Endometrial microvascular endothelial cells (primary cell): ENCODE data around the gene CNTNAP3B. TPM values are rescaled to one million over a fixed set of nuclear protein-coding genes. Genes with fewer than 3 reads are reported as not detected.
"Not testable (repeated sequence)": the region's sequence is repeated elsewhere in the genome, so short reads cannot be mapped to it uniquely, and the experiment has no call there.

Experiments used
- in situ Hi-C: cut with HindIII; loops from 2 replicates; pipeline ENCODE4 v1.10.0; 2017; ENCODE audit warnings: low sequenced_read_pairs, low pct_unique_long_range_greater_than_20kb; ENCODE audit errors: inconsistent ontology term
- total RNA-seq: library from RNA; depleted of rRNA; stranded (reverse); fragments of >200 nt; gene quantifications from one replicate; pipeline ENCODE4 v1.2.3, GENCODE V29; 2015; ENCODE audit errors: inconsistent ontology term

CNTNAP3B gene
- 15.7 TPM for total RNA-seq

DNA sequence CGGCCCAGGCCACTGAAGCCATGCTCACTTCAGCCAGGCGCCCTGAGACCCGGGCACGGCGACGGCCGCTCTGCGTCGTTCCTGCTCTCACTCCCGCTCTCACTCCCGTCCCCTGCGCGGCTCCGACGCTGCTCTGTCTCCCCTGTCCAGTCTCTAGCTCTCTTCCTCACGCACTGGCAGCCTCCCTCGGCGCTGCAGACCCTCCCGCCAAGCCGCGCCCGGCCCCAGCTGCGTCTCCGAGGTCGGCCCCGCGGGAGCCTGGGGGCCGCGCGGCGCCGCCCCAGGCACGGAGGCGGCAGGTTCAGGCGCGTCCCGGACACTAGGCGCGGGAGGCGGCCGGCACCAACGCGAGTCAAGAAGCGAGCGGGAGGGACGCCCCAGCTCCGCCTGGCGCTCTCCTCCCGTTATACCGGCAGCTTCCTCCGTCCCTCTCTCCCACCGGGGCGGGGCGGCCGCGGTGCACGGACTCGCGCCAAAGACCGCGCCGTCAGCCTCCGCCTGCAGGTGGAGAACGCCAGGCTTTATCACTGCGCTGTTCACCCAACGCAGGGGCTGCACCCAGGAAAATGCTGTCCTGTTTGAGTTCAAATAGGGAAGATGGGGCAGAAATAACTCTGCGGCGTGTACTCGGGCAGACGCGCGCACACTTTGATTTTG, at the start of gene CNTNAP3B:
TSS of gene CNTNAP3B (minus strand) at position 354 of the 657 bp plus-strand sequence. CDS start at position 22, 332 bp downstream.
- in situ Hi-C loops: not testable (repeated sequence)

DNA sequence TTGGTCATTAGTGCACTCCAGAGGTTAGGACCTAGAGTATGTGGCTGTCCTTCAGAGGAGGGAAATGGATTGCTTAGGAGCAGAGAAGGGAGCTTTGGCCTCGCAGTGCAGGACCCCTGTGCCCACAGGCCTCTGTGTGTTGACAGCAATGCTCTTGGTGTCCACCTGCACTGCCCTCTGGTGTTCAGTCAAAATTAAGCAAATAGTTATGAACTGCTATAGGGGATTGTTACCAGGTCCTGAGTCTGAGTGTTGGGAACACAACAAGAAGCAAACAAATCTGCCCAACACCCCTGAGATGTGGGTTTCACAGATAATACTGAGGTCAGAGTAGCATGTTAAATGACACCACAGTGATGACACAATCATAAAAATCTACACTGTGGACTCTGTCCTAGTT, 31.1 kb upstream of the CNTNAP3B start:
- in situ Hi-C loops: not testable (repeated sequence)

GRCh38 chr9:42127056-42127841, 2.0 kb downstream of the CNTNAP3B start:
- in situ Hi-C loops: not testable (repeated sequence)

GRCh38 chr9:42121007-42121406, 8.2 kb downstream of the CNTNAP3B start:
- in situ Hi-C loops: not testable (repeated sequence)

DNA sequence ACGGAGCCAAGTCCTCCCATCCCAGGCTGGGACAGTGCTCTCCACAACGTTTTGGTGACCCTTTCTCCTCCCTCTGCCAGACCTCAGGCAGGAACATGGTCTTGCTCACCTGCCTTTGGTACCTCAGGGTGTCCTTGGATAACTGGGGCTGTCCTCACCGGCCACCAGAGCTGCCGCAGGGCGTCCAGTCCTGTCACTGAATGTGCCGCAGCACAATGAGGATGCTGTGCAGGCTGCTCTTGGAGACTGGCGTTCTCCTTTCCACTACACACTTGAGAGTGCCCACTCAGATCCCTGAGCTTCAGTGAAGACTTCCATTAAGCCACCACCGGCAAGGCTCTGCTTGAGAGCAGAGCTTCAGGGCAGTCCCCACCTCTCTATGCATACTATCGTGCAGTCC, 33.3 kb downstream of the CNTNAP3B start:
- in situ Hi-C loops: not testable (repeated sequence)

GRCh38 chr9:42084559-42084952, 44.7 kb downstream of the CNTNAP3B start:
- in situ Hi-C loops: not testable (repeated sequence)

- in situ Hi-C loops: not testable (repeated sequence)
Measured at GRCh38 chr9:42083877-42084558, 45.2 kb downstream of the CNTNAP3B start.

DNA sequence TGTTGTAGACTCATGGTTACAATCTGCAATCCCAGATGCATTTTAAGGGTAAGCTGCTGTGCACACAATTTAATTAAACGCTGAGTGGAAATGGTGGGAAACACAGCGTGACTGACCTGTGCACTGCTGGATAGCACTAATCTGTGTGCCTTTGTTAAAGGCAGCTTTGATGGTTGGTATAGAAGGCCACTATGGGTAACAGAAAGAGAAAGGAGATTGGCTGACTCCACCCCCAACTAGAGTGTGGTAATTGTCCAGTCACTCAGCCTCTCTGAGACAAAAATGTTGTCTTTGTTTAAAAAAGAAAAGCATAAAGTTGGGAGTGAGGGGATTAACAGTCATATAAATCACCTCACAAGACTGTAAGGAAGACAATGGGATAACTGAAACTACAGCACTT, 48.9 kb downstream of the CNTNAP3B start:
- in situ Hi-C loops: not testable (repeated sequence)

DNA sequence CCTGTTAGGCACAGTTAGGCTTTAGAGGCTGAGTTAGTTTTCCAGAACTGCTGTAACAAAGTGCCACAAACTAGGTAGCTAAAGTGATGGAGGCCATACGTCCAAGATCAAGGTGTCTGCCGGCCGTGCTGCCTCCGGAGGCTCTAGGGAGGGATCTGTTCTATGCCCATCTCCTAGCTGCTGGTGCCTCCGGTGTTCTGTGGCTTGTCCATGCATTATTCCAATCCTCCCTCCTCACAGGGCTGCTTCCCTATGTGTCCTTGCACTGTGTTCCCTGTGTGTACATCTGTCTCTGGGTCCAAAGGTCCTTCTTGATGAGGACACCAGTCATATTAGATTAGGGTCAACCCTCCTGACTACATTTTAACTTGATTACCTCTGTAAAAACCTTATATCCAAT, 54.4 kb downstream of the CNTNAP3B start:
- in situ Hi-C loops: not testable (repeated sequence)

DNA sequence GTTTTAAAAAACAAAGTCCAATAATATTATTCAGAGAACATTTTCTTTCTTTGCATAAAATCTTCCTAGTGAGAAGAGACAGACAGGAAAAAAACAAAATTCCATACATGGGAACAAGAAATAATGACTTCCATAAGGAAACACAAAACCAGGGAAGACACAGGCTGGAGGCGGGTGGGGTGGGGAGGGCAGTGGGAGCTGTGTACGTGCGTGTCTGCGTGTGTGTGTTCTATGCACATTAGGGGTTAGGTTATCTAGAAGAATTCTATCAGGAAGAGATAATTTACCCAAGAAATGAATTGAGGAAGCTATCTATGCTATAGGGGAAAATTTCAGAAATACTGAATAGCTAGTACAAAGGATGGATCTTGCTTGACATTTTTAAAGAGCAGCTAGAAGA, 58.2 kb downstream of the CNTNAP3B start:
- in situ Hi-C loops: not testable (repeated sequence)

DNA sequence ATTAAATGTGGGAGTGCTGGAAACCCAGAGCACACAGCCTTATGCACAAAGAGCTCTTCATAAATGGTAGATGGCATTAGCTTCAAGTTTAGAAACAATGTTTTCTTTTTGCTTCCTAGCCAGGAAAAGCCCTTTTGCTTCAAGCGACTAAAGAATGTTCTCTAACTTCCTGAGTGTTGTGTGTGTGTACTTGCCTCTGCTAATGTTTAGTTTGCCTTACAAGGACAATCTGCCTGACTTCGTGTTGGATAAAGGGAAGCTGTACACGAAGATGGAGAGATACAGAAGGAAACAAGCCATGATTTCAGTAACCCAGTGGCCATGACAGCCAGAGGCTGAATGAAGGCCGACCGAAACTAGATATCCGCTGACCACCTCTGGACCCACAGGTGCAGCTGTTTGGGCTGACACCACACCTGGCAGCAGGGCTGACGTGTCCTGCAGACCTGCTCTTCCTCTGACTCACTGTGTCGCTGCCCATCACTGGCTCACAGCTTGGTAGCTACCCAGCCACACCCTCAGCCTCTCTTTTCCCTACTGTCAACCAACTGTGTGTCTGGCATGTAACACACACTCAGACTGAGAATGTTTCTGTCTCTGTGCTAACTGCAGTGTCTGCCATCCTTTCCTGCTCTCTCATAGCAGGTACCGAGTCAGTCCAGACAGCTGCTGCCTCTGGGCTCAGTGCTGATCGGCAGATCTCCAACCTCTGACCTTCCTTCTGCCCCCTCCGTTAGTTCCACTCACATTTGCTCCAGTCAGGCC, 59.0 kb downstream of the CNTNAP3B start:
- in situ Hi-C loops: not testable (repeated sequence)

- in situ Hi-C loops: not testable (repeated sequence)
Measured at GRCh38 chr9:42053874-42054273, 75.4 kb downstream of the CNTNAP3B start.

DNA sequence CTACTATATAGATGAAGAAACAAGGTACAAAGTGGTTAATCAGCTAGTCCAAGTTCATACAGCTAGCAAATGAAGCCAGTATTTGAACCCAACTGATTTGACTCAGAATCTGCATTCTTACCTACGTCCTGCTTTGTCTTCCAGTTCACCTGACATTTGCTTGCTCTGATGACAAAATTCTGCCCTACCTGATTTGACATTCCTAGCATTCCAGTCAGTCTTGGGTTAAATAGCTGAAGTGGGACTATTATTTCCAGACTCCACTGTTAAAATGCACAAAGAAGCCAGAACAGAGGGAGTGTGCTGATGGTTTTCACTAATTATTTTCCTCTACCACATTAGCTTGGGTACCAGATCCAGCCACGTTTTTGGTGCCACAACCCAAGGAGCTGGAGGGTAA, 78.5 kb downstream of the CNTNAP3B start:
- in situ Hi-C loops: not testable (repeated sequence)

DNA sequence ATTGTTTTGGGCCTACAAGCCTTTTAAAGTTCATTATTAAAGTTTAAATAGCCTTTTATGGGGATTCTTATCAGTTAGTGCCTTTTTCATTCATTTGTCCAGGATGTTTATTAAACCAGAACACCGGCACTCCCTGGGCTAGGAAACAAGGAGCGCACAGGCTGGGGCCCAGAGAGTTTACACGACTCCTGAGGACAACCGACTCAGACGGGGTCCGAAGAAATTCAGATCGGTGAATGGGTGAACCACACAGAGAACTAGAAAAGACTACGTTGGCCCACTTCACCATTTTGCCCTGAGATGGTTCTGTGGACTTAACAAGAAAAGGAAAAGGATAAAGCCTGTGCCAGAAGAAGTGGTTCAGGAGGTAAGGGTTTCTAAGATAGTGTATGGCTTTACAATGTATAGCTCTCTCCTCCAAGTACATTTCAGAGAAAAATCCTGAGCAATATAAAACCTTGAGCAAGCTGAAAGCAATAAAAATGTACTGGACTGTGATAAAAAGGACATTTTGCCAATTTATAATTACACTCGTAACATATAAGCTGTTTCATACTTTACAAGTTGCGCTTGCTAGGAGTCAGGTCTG, 84.7 kb downstream of the CNTNAP3B start:
- in situ Hi-C loops: not testable (repeated sequence)

DNA sequence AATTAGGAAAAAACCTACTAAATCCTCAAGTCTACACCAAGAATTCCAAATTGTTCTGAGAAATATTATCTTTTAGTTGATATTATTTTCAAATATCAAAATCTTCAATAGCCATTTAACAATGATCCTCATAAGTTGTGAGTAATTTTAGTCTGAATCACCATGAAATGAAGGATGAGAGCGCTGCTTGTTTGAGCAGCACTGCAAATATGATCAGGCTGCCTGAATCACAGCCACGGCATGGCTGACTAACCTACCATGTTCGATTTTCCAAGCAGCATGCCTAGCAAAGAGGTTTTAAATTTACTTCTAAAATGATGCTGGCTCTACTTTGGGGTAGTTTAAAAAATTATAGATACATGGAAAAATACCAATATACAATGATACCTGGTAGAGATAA, 95.7 kb downstream of the CNTNAP3B start:
- in situ Hi-C loops: not testable (repeated sequence)

GRCh38 chr9:42020639-42021038, 108.6 kb downstream of the CNTNAP3B start:
- in situ Hi-C loops: not testable (repeated sequence)

DNA sequence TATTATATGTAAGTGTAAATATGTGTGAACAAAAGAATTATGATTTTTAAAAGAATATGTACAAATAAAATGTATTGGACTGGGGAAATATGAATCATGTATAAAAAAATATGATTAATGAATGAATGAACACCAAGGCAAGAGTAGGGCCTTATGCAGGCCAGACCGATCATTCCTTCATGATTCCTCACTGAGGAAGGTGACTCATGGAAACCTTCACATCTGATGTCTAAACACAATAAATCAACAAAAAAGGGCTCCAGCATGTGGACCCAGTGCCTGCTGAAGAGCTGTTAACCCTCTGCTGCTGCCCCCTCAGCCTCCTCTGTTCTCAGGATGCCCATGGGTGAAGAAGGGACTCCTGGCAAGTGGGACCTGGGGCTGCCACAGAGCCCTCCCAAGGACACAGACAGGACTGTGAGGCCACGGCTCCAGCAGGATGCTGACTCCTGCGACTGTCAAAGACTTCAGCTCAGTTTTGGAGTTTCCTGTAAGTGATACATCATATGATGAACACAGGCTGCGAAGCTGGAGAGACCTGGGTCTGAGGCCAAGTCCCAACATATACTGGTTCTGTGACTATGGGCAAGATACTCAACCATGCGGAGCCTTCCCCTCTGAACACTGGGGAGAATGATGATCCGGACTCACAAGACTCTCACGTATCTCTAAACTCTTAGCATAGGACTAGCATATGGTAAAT, 110.9 kb downstream of the CNTNAP3B start:
- in situ Hi-C loops: not testable (repeated sequence)

DNA sequence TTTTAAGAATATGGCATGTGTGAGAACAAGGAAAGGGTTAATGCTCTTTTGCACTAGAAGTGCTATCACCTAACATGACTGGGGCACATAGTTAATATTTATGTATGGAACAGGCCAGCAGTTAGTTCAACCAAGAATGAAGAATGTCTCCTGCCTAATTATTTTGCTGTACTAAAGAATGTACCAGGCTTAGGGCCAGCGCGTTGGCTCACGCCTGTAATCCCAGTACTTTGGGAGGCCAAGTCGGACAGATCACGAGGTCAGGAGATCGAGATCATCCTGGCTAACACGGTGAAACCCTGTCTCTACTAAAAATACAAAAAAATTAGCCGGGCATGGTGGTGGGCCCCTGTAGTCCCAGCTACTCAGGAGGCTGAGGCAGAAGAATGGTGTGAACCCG, 114.9 kb downstream of the CNTNAP3B start:
- in situ Hi-C loops: not testable (repeated sequence)
